Hepatocyte (in vitro differentiated cells): Measurements from ENCODE around the gene ZEB2. TPM values are rescaled to one million over a fixed set of nuclear protein-coding genes. Genes with fewer than 3 reads are reported as not detected.

Source experiments
- DNase-seq: peaks from one replicate; pipeline ENCODE4 v3.0.0-alpha.2; 2016; ENCODE audit warnings: low spot score
- H2AFZ ChIP-seq: fragments of 200-600 bp; sonication (generic); 2 replicates; pipeline ENCODE4 v1.6.0; 2016; ENCODE audit warnings: antibody characterized with exemption, mild to moderate bottlenecking
- H3K27ac ChIP-seq: fragments of 200-600 bp; sonication (generic); 2 replicates; pipeline ENCODE4 v1.5.1; 2016; ENCODE audit warnings: mild to moderate bottlenecking
- H3K27me3 ChIP-seq: fragments of 200-600 bp; sonication (generic); 2 replicates; pipeline ENCODE4 v1.6.1; 2016
- H3K36me3 ChIP-seq: fragments of 200-600 bp; sonication (generic); replicated peaks from 2 replicates; pipeline ENCODE4 v1.5.1; 2016; ENCODE audit warnings: low read depth; ENCODE audit not compliant: insufficient read depth
- H3K4me1 ChIP-seq: fragments of 200-600 bp; sonication (generic); 2 replicates; pipeline ENCODE4 v1.5.1; 2016; ENCODE audit warnings: mild to moderate bottlenecking, moderate library complexity; ENCODE audit not compliant: insufficient read depth
- H3K4me2 ChIP-seq: fragments of 200-600 bp; sonication (generic); 2 replicates; pipeline ENCODE4 v1.6.0; 2016
- H3K4me3 ChIP-seq: fragments of 200-600 bp; sonication (generic); 2 replicates; pipeline ENCODE4 v1.5.1; 2016; ENCODE audit warnings: mild to moderate bottlenecking
- H3K79me2 ChIP-seq: fragments of 200-600 bp; sonication (generic); 2 replicates; pipeline ENCODE4 v1.6.0; 2017; ENCODE audit warnings: mild to moderate bottlenecking
- H3K9me2 ChIP-seq: fragments of 200-600 bp; sonication (generic); replicated peaks from 2 replicates; pipeline ENCODE4 v1.6.0; 2017; ENCODE audit warnings: mild to moderate bottlenecking; ENCODE audit not compliant: insufficient read depth
- H3K9me3 ChIP-seq: fragments of 200-600 bp; sonication (generic); 2 replicates; pipeline ENCODE4 v1.5.1; 2016; ENCODE audit warnings: low read depth, mild to moderate bottlenecking
- H4K20me1 ChIP-seq: fragments of 200-600 bp; sonication (generic); 2 replicates; pipeline ENCODE4 v1.6.0; 2016; ENCODE audit warnings: mild to moderate bottlenecking; ENCODE audit not compliant: insufficient read depth, poor library complexity, severe bottlenecking
- CTCF ChIP-seq: fragments of 200-600 bp; sonication (generic); IDR thresholded peaks from 2 replicates; pipeline ENCODE4 v1.5.1; 2016; ENCODE audit warnings: antibody characterized with exemption, mild to moderate bottlenecking; ENCODE audit not compliant: poor library complexity
- EZH2 ChIP-seq: fragments of 200-600 bp; sonication (generic); IDR thresholded peaks from 2 replicates; pipeline ENCODE4 v1.6.1; 2016; ENCODE audit warnings: antibody characterized with exemption, mild to moderate bottlenecking, borderline replicate concordance
- EZH2phosphoT487 ChIP-seq: fragments of 200-600 bp; sonication (generic); IDR thresholded peaks from one replicate; pipeline ENCODE4 v1.6.1; 2018; ENCODE audit warnings: antibody characterized with exemption, mild to moderate bottlenecking, low read depth, moderate library complexity; ENCODE audit not compliant: unreplicated experiment, severe bottlenecking
- WGBS: methylation state at CpG from one replicate; pipeline ENCODE4 v1.1.6; 2016; ENCODE audit warnings: low lambda C conversion rate; ENCODE audit errors: missing lambda C conversion rate; 5-methylcytosine and 5-hydroxymethylcytosine counted together
- polyA plus RNA-seq: library from polyadenylated mRNA; unstranded; fragments of >200 nt; fragmentation: Nextera tagmentation; extraction: Ambion mirVana; gene quantifications from 2 replicates; pipeline ENCODE4 v1.2.1, GENCODE V29; 2016
- total RNA-seq: library from RNA; depleted of rRNA; stranded (reverse); fragments of >200 nt; gene quantifications from 2 replicates; pipeline ENCODE4 v1.2.3, GENCODE V29; 2014

Gene ZEB2
- total and polyA plus RNA-seq, 2 experiments from 2014 or later, result 17.8 to 35.5 TPM

GRCh38 chr2:144403933-144404332, 116.0 kb downstream of the ZEB2 start:
- no peaks in the 10 kb centered on the region for H3K36me3 ChIP-seq
- 83% methylated on average over 16 of the region's 16 CpGs for WGBS
- no peak overlapping the region for H3K27ac ChIP-seq

GRCh38 chr2:144402251-144402650, 117.7 kb downstream of the ZEB2 start:
- Histone ChIP-seq H3K4me1 (no peaks in the 10 kb centered on the region), H3K9me3 (no peaks in the 10 kb centered on the region), H3K79me2 (no peaks in the 10 kb centered on the region), H2AFZ (no peak overlapping the region), H3K27ac (no peak overlapping the region), H3K36me3 (no peaks in the 10 kb centered on the region), H4K20me1 (no peaks in the 10 kb centered on the region), H3K4me2 (no peak overlapping the region), H3K9me2 (no peaks in the 10 kb centered on the region), H3K27me3 (no peaks in the 10 kb centered on the region), H3K4me3 (no peak overlapping the region)
- TF ChIP-seq EZH2phosphoT487, result no peak
- TF ChIP-seq EZH2, result no peak
- no peak for TF ChIP-seq CTCF
- WGBS, result 53% methylated on average over 6 of the region's 6 CpGs
- no peak for DNase-seq

More at GRCh38 chr2:144403933-144404332, 116.0 kb downstream of the ZEB2 start:
- H3K9me2 ChIP-seq, result no peaks in the 10 kb centered on the region
- no peak overlapping the region for H3K4me2 ChIP-seq
- H3K9me3 ChIP-seq, result no peaks in the 10 kb centered on the region
- no peak overlapping the region for H3K4me3 ChIP-seq
- TF ChIP-seq EZH2 (no peak), EZH2phosphoT487 (no peak), CTCF (no peak)
- no peaks in the 10 kb centered on the region for H3K4me1 ChIP-seq
- no peaks in the 10 kb centered on the region for H3K27me3 ChIP-seq
- H2AFZ ChIP-seq, result no peak overlapping the region
- no peaks in the 10 kb centered on the region for H4K20me1 ChIP-seq
- no peaks in the 10 kb centered on the region for H3K79me2 ChIP-seq
- DNase-seq, result no peak

DNA sequence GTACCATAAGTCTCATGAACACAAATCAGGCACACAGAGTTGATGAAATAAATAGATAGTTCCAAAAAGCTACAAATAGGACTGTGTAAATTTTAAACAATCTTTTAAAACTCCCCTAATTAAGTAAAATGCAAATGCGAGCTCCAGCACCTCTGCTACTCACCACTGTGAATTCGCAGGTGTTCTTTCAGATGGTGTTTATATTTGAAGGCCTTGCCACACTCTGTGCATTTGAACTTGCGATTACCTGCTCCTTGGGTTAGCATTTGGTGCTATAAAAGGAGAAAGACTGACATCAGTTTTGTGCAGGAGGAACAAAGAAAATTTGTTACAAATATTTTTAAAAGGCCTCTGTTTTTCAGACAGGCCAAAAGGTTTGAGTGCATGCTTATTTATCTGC, 118.9 kb downstream of the ZEB2 start:
- Histone ChIP-seq H4K20me1 (no peaks in the 10 kb centered on the region), H3K27me3 (no peaks in the 10 kb centered on the region), H3K36me3 (no peaks in the 10 kb centered on the region), H3K27ac (no peak overlapping the region), H3K9me2 (no peaks in the 10 kb centered on the region), H3K4me2 (no peak overlapping the region), H3K79me2 (no peaks in the 10 kb centered on the region), H3K4me1 (no peaks in the 10 kb centered on the region), H2AFZ (no peak overlapping the region), H3K4me3 (no peak overlapping the region), H3K9me3 (no peaks in the 10 kb centered on the region)
- WGBS, result 89% methylated on average over 3 of the region's 3 CpGs
- no peak for TF ChIP-seq EZH2phosphoT487
- no peak for TF ChIP-seq CTCF
- TF ChIP-seq EZH2, result no peak
- no peak for DNase-seq

GRCh38 chr2:144396318-144396717, 123.6 kb downstream of the ZEB2 start:
- WGBS, result 90% methylated on average over 6 of the region's 6 CpGs
- Histone ChIP-seq H3K4me1 (no peaks in the 10 kb centered on the region), H3K27ac (no peak overlapping the region), H3K79me2 (no peaks in the 10 kb centered on the region), H3K27me3 (no peaks in the 10 kb centered on the region), H3K36me3 (no peaks in the 10 kb centered on the region), H4K20me1 (no peaks in the 10 kb centered on the region), H3K4me3 (no peak overlapping the region), H3K4me2 (no peak overlapping the region), H3K9me2 (no peaks in the 10 kb centered on the region), H2AFZ (no peak overlapping the region), H3K9me3 (no peaks in the 10 kb centered on the region)
- no peak for DNase-seq
- no peak for TF ChIP-seq CTCF
- no peak for TF ChIP-seq EZH2
- TF ChIP-seq EZH2phosphoT487, result no peak
